Esophagus squamous epithelium (tissue), 5 donors: ENCODE measurements around the gene RIPOR2. TPM values are rescaled to one million over a fixed set of nuclear protein-coding genes. Genes with fewer than 3 reads are reported as not detected.

ENCODE experiments used
- DNase-seq: peaks from one replicate; lab custom pipeline; 2025; lab: John Stamatoyannopoulos, UW
- H3K27ac ChIP-seq, 4 donors: fragments of 200-600 bp; sonication (generic); one replicate each; pipeline ENCODE4 v1.5.1; 2016 to 2019; ENCODE audit warnings: mild to moderate bottlenecking in 1 of 4
- H3K27me3 ChIP-seq, 4 donors: fragments of 200-600 bp; sonication (generic); 1 replicate in 3 of 4; 2 replicates in 1 of 4; pipeline versions ENCODE4 v1.5.1 to v1.6.0; 2017 to 2021; ENCODE audit warnings: antibody characterized with exemption in 1 of 4
- H3K36me3 ChIP-seq, 3 donors: fragments of 200-600 bp; sonication (generic); one replicate each; pipeline ENCODE4 v1.5.1; 2016 to 2019
- H3K4me1 ChIP-seq, 3 donors: fragments of 200-600 bp; sonication (generic); one replicate each; pipeline ENCODE4 v1.5.1; 2017 to 2019
- H3K4me3 ChIP-seq, 4 donors: fragments of 200-600 bp; sonication (generic); 1 replicate in 3 of 4; 2 replicates in 1 of 4; pipeline ENCODE4 v1.5.1; 2016 to 2019; ENCODE audit warnings: mild to moderate bottlenecking in 2 of 4, moderate library complexity in 1 of 4
- H3K9me3 ChIP-seq, 3 donors: fragments of 200-600 bp; sonication (generic); one replicate each; pipeline ENCODE4 v1.5.1; 2016 to 2019
- CTCF ChIP-seq, 6 experiments: fragments of 450-650 bp in 4 of 6; fragments of 200-600 bp in 2 of 6; sonication (generic) in 2 of 6; IDR thresholded peaks; one replicate each; pipeline ENCODE4 v1.5.1; 2016 to 2019; ENCODE audit warnings: antibody characterized with exemption in 6 of 6, mild to moderate bottlenecking in 4 of 6, moderate library complexity in 4 of 6
- POLR2A ChIP-seq, 4 donors: fragments of 450-650 bp; IDR thresholded peaks; one replicate each; pipeline ENCODE4 v1.6.1; 2017; ENCODE audit warnings: antibody characterized with exemption in 4 of 4, mild to moderate bottlenecking in 4 of 4, moderate library complexity in 3 of 4
- WGBS, 2 donors: methylation state at CpG; one replicate each; pipeline ENCODE4 v1.1.5; 2018; 5-methylcytosine and 5-hydroxymethylcytosine counted together
- intact Hi-C: fragments of 100-400 bp; cut with DNase I; formaldehyde crosslinking; loops from one replicate; pipeline ENCODE4 v1.15.0; 2022
- total RNA-seq, 4 donors: library from RNA; depleted of rRNA; stranded (reverse); fragments of >200 nt; gene quantifications; one replicate each; pipeline ENCODE4 v1.1.0, GENCODE V29; 2016
- donor health status: DM: yes; HTN: yes; CAD: no.

RIPOR2 gene
- total RNA-seq, 4 donors from 2014 or later = 0.83 to 4.4 (median 3.3) TPM

- no peak for DNase-seq
- intact Hi-C loops = no loop called here
- 24 to 29% methylated on average over 2 of the region's 2 CpGs for WGBS, 2 donors
- no peaks in the 10 kb centered on the region for H3K27me3 ChIP-seq
- no peak overlapping the region for H3K4me3 ChIP-seq
- H3K9me3 ChIP-seq = no peaks in the 10 kb centered on the region
- TF ChIP-seq CTCF (IDR thresholded peaks at IDR 0.05) (no peak), POLR2A (IDR thresholded peaks at IDR 0.05) (no peak)
- no peaks in the 10 kb centered on the region for H3K36me3 ChIP-seq
- peak overlapping the region in 3 of 4 donors; percentile 32 to 65 (median 49) for H3K27ac ChIP-seq
- peaks cover 0 to 28% (median 10%) of the 10 kb centered on the region in 3 donors for H3K4me1 ChIP-seq
These were observed 99.7 kb downstream of the RIPOR2 start for GRCh38 chr6:24836109-24836508.

- TF ChIP-seq CTCF (IDR thresholded peaks at IDR 0.05) (no peak), POLR2A (IDR thresholded peaks at IDR 0.05) (no peak)
- Histone ChIP-seq H3K9me3 (no peaks in the 10 kb centered on the region), H3K27me3 (no peaks in the 10 kb centered on the region), H3K4me3 (no peak overlapping the region), H3K27ac (no peak overlapping the region), H3K36me3 (no peaks in the 10 kb centered on the region), H3K4me1 (peaks cover 0 to 29% (median 10%) of the 10 kb centered on the region in 3 donors)
- 85 to 88% methylated on average over 4 of the region's 4 CpGs for WGBS, 2 donors
- DNase-seq = no peak
- intact Hi-C loops = no loop called here
These were observed 101.9 kb downstream of the RIPOR2 start for GRCh38 chr6:24833711-24834386.

- Histone ChIP-seq H3K4me1 (peaks cover 0 to 35% (median 12%) of the 10 kb centered on the region in 3 donors), H3K36me3 (peaks cover 0 to 2% (median 0%) of the 10 kb centered on the region in 3 donors), H3K9me3 (no peaks in the 10 kb centered on the region), H3K4me3 (no peak overlapping the region), H3K27ac (peak overlapping the region in 1 of 4 donors; percentile 15), H3K27me3 (no peaks in the 10 kb centered on the region)
- no peak for DNase-seq
- TF ChIP-seq POLR2A (IDR thresholded peaks at IDR 0.05) = no peak
- no peak for TF ChIP-seq CTCF (IDR thresholded peaks at IDR 0.05)
- 100% methylated on average over 1 of the region's 1 CpG for WGBS, 2 donors
- intact Hi-C loops = no loop called here
These were observed 103.0 kb downstream of the RIPOR2 start for GRCh38 chr6:24832794-24833193.

- Histone ChIP-seq H3K4me3 (no peak overlapping the region), H3K27ac (peak overlapping the region in 2 of 4 donors; percentile 15 to 39), H3K9me3 (no peaks in the 10 kb centered on the region), H3K27me3 (no peaks in the 10 kb centered on the region), H3K4me1 (peaks cover 0 to 42% (median 19%) of the 10 kb centered on the region in 3 donors), H3K36me3 (peaks cover 0 to 7% (median 0%) of the 10 kb centered on the region in 3 donors)
- no peak for TF ChIP-seq POLR2A (IDR thresholded peaks at IDR 0.05)
- TF ChIP-seq CTCF (IDR thresholded peaks at IDR 0.05) = no peak
- 72 to 78% methylated on average over 10 of the region's 10 CpGs for WGBS, 2 donors
- intact Hi-C loops = no loop called here
- no peak for DNase-seq
These were observed 103.7 kb downstream of the RIPOR2 start for GRCh38 chr6:24831771-24832716.
